ENCODE measurements around the gene THOC1. TPM values are rescaled to one million over a fixed set of nuclear protein-coding genes. Genes with fewer than 3 reads are reported as not detected.
"Not testable (repeated sequence)": the region's sequence is repeated elsewhere in the genome, so short reads cannot be mapped to it uniquely, and the experiment has no call there.

THOC1 gene, protein sequence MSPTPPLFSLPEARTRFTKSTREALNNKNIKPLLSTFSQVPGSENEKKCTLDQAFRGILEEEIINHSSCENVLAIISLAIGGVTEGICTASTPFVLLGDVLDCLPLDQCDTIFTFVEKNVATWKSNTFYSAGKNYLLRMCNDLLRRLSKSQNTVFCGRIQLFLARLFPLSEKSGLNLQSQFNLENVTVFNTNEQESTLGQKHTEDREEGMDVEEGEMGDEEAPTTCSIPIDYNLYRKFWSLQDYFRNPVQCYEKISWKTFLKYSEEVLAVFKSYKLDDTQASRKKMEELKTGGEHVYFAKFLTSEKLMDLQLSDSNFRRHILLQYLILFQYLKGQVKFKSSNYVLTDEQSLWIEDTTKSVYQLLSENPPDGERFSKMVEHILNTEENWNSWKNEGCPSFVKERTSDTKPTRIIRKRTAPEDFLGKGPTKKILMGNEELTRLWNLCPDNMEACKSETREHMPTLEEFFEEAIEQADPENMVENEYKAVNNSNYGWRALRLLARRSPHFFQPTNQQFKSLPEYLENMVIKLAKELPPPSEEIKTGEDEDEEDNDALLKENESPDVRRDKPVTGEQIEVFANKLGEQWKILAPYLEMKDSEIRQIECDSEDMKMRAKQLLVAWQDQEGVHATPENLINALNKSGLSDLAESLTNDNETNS
- 25.3 and 50.6 TPM in 2 replicates for total RNA-seq

DNA sequence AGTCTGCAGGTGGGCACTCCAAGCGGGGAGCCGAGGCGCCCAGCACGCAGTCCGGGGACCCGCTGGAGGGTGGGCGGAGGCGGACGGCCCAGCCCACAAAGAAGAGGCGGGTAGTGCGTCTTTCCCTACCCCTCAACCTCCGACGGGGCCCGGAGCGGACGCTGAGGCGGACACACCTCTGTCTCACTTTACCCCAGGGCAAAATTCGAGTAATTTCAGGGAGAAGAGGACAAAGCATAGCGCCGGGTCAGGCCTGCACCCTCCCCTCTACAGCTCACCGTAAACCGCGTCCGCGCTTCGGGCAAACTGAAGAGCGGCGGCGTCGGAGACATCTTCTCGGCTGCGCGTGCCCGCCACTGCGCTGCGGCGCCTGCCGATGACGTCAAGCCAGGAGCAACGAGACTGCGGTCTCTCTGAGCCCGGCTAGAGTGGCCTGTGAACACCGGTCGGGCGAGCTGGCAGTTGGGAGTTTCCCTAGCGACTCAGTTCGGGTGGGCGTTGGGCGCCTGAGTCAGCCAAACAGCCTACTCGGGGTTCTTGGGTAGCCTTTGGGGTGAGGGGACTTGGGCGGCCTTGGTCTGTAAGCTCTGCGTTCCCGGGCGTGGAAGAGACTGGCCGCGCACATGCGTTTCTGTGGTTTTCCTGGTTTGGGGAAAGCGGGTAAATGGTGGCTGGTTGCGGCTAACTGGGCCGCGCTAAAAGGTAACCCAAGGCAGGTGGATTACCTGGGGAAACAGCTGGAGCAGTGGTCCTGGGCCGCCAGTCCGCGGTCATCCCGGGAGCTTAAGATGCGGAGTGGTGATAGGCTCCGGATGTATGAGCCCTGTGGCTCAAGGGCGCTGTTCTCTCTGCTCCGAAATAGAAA is at the start of gene THOC1:
Gene THOC1, minus strand, starts transcription at position 360 of the 865 bp plus-strand sequence. Its CDS starts 28 bp downstream, at position 332.
- peak; percentile 71 for DNase-seq (ENCODE audit: low read depth, low spot score)

DNA sequence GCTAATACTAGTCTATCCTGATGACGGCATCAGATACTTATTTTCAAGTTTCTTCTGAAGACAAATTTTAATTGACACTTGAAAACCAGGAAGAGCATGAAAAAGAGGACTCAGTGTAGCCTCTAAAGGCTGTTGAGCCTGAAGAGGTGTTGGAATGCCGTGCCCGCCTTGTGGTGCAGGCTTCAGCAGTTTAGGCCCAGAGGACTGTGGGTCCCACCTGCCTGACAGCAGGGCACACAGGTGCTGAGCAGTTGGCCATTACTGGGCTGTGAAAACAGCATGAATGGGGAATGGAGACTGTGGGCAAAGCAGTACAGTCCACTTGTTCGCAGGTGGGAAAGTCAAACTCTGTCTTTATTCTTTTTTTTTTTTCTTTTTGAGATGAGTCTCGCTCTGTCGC is 49.8 kb upstream of the THOC1 start:
- DNase-seq (ENCODE audit: low read depth, low spot score): no peak

DNA sequence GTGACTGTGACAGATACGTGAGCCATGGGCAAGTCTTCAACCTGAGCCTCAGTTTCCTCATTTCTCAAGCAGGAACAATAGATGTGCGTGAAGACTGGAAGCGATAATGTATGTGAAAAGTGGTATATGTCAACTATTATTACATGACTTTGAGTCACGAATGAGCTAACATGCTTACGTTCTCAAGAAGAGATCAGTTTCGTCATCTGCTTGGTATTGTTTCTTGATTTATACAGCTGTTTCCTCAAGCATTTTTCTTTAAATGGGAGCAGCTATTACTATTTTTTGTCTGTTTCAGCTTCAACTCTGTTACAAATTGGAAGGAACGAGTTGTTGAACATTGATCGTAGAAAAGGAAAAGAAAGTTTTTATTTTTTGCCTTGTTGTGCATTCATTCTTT is 48.5 kb upstream of the THOC1 start:
- peak; percentile 78 for DNase-seq (ENCODE audit: low read depth, low spot score)

DNA sequence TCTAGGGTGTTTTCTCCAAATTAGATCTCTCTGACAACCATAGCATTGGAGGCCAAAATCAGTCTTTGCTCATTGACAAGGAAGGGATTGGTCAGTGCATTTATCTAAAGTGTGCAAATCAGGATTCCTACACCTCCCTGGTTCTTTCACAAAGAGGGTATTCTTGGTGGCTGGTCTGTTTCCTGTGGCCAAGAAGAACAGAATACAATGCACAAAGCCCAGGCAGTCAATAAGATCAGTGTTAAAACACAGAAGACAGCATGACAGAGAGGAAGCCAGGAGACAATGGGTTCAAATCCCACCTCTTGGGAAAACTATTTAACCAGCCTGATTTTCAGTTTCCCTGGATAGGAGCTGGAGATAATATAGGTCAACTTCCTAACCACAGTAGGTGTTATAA is 46.1 kb upstream of the THOC1 start:
- DNase-seq (ENCODE audit: low read depth, low spot score): no peak

DNA sequence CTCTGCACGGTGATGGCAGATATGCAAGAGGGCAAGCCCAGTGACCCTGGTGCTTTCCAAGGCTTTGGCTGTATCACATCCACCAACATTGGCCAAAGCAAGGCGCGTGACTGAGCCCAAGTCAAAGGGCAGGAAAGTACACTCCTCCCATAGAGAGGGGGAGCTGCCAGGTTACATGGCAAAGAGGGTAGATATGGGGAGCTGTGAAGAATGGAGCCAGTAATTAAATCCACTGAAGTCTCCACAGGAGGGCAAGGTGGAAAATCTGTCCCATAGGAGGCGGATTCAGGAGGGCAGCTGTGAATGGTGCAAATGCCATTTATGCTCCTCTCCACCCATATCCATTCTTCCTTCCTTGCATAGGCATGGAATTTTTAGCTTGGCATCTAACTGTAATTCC is 44.6 kb upstream of the THOC1 start:
- no peak for DNase-seq (ENCODE audit: low read depth, low spot score)

DNA sequence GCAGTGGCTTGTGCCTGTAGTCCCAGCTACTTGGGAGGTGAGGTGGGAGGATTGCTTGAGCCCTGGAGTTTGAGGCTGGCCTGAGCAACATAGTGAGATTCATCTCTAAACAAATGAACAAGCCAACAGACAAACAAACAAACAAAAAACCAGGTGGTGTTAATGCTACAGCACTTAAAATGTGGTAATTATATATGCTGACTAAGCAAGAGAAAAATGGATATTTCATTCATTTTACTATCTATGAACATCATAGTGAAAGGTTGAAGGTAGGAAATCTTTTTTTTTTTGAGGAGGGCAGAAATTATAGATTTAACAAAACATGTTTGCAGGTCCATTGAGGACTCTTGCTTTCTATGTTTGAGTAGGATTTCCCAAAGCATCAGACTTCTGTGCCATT is 42.2 kb upstream of the THOC1 start:
- no peak for DNase-seq (ENCODE audit: low read depth, low spot score)

DNA sequence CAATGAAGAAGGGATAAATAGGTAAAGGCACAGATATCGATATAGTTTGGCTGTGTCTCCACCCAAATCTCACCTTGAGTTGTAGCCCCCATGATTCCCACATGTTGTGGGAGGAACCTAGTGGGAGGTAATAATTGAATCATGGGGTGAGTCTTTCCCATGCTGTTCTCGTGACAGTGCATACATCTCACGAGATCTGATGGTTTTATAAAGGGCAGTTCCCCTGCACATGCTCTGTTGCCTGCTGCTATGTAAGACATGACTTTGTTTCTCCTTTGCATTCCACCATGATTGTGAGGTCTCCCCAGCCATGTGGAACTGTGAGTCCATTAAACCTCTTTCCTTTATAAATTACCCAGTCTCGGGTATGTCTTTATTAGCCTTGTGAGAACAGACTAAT is 40.2 kb upstream of the THOC1 start:
- not testable (repeated sequence) for DNase-seq (ENCODE audit: low read depth, low spot score)

DNA sequence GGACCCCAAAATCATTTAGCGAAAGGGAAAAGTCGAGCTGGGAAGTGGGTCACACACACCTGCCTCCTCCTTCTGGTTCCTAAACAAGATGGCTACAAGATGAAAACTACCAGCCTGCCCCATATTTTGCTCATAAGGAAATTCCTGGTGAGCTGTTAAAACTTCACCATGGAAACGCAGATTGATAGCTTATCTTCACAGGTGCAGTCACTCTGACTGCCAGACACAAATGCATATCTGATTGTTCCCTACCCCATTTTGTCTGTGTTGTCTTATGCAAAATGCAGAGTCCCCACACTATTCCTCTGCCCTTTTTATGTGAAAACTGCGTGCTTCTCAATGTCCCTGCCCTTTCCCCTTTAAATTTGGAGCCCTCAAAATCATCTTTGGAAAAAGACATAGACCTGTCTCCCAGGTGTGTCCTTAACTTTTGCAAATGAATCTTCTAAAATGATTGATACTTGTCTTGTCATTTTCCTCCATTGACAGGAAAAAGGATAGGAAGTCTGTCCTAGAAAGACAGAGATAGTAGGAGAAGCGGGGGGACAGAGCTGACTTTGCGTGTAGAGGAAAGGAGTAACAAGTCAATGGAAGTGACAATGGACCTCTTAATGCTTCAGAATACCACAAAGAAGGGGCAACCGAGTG is 38.9 kb upstream of the THOC1 start:
- no peak for DNase-seq (ENCODE audit: low read depth, low spot score)

DNA sequence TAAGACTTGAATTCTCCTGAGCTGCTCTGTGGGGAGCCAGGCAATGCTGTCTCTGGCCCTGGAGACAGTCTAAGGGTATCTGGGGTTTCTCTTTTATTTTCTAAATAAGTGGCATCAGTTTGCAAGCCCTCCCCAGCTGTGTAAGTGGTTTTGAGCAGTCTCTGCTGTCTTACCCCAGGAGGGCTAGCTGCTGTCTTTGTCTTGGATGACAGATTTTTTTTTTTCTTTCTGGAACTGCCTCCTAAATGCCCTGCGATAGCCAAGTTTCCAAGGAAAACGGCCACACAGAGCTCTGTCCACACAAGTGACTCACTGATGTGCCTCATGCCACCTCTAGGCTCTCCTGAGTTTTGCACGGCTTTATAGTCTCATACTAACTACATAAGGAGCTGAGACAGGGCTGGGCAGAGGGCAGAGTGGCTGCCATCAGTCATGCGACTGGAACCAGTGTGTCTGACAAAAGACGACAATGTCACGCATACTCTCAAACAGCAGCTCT is 37.2 kb upstream of the THOC1 start:
- DNase-seq (ENCODE audit: low read depth, low spot score): no peak

DNA sequence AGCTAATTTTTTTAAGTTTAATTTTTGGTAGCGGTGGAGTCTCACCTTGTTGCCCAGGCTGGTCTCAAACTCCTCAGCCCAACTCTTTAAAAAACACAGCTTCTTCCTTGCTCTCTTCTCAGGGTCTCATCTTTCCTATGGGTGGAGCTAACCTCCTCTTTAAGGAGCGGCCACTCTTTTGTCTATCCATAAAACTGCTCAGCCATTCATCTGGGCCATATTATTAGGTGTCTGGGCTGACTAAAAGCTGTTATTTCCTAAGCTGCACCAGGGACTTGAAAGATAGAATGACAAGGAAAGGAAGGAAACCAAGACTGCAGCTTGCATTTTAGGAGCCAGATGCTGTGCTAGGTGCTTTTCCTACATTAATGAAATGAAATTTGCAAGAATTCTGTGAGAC is 35.8 kb upstream of the THOC1 start:
- DNase-seq (ENCODE audit: low read depth, low spot score): no peak

DNA sequence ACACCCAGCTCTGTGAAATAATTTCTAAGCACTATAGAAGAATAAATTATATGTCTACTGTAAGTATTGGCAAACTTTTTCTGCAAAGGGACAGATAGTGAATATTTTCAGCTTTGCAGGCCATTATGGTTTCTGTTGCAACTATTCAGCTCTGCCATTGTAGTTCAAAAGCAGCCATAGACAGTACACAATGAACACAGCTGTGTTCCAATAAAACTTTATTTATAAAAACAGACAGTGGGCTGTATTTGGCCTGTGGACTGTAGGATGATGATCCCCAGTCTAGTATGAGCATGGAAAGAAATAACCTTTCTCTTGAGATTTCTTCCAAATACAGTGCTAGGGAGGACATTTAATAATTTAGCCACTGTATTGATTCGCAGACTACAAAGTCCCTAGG is 35.2 kb upstream of the THOC1 start:
- DNase-seq (ENCODE audit: low read depth, low spot score): no peak

DNA sequence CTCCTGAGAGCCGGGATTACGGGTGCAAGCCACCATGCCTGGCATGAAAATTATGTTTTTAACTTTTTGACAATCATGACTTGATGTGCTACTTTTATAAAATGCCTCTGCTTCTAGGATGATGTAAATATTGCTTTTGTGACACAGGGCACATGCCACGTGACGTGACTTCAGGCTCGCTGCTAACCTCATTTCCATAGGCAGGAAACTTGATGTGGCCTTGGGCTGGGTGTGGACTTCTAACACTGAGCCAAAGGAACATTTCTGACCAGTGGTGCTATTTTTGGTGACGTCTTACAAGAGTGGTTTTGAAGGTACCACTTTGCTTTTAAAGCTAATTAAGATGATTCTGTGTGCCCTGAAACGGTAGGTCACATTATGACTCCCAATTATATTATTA is 34.2 kb upstream of the THOC1 start:
- DNase-seq (ENCODE audit: low read depth, low spot score): no peak

DNA sequence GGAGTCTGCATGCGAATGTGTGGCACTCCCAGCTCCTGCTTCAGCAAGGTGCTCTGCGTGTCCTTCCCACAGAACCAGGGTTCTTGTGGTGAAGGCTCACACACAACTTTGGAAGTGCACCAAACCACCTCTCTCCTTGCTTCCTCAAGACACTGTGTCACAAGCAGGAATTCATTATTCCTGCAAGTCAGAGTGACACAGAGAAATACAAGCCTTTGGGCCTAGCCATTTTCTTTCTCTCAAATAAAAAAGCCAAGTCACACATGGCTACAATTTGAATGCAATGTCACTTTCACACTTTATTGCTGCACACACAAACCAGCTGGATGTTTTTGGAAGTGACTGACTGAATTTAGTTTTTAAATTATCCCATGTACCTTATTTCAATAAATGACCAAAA is 30.1 kb upstream of the THOC1 start:
- DNase-seq (ENCODE audit: low read depth, low spot score): no peak

DNA sequence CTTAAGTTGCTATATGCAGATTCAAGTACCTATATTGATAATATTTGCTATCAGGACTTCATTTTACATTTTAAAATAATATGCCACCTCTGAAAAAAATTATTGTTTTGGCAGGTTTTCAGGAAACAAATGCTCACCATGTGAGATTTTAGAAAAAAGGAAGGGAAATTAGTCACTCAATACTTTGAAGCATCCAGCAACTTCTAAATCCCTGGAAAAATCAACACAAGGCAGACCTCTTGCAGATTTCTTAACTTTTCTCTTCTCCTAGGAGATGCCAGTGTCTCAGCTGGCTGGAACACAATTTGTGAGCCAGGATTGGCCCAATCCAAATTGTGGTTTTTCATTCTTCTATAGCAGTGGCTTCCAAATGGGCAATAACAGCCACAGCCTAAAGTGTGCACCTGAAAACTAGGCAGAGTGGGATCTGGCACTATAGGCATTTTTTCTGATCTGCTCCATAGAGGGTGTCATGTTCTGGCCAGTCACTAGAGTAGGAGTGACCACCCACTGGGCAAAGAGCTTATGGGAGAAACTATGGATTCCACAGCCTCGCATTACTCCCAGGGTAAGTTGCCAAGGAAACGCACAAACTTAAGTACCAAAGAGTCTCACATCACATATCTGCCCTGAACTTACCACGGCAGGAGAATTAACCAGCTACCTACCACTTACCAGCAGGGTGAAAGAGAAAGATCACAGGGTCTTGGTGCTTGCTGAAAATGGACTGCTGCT is 28.1 kb upstream of the THOC1 start:
- no peak for DNase-seq (ENCODE audit: low read depth, low spot score)

DNA sequence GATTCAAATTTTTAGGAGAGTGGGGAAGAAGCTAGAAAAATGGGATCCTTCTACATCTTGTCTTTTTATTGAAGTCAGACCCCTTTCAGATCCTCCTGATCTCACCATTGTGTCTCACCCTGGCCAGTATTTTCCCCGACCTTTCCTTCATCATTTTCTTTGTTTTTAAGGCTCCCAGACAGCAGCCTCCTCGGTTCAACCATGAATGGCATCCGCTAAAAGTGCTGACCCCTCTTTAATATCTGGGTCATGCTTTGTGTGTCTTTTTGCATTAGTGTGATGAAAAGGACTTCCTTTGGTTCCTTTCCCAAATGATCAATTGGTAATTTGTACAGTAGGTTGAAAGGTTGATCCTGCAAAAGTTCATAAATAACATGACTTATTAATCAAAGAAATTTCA is 26.7 kb upstream of the THOC1 start:
- DNase-seq (ENCODE audit: low read depth, low spot score): no peak

DNA sequence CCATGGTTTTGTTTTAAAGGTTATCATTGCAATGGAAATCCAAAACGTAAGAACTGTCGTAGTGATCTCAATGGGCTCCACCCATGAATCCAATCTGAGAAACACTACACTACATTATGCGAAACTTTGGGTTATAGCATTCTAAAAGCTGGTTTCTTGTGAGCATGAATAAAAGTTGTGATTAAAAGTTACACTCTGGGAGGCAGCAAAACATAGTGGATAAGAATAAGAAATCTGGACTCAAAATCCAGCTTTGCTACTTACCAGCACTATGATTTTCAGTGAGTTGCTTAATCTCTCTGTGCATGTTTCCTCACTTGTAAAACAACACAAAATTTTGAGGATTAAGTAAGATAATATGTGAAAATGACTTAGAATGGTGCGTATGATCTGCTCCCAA is 25.7 kb upstream of the THOC1 start:
- no peak for DNase-seq (ENCODE audit: low read depth, low spot score)

DNA sequence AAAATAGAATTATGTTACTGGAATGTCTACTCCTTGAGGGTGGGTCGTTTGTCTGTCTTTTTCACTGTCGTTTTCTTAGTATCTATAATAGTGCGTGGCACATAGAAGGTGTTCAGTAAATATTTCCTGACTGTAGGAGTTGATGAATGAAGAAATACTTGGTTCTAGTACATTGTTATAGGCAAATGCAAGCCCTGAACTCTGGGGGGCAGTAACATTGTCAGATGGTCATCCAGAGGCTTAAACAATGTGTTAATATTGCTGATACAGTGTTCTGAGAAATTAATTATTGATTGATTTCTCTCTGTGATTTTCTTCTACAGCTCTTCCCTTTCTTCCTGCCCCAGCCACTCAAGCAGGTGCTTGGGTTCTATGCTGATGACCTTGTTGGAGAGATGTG is 24.4 kb upstream of the THOC1 start:
- no peak for DNase-seq (ENCODE audit: low read depth, low spot score)

DNA sequence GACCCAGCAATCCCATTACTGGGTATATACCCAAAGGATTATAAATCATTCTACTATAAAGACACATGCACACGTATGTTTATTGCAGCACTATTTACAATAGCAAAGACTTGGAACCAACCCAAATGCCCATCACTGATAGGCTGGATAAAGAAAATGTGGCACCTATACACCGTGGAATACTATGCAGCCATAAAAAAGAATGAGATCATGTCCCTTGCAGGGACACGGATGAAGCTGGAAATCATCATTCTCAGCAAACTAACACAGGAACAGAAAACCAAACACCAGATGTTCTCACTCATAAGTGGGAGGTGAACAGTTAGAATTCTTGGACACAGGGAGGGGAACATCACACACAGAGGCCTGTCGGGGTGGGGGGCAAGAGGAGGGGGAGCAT is 22.1 kb upstream of the THOC1 start:
- not testable (repeated sequence) for DNase-seq (ENCODE audit: low read depth, low spot score)

DNA sequence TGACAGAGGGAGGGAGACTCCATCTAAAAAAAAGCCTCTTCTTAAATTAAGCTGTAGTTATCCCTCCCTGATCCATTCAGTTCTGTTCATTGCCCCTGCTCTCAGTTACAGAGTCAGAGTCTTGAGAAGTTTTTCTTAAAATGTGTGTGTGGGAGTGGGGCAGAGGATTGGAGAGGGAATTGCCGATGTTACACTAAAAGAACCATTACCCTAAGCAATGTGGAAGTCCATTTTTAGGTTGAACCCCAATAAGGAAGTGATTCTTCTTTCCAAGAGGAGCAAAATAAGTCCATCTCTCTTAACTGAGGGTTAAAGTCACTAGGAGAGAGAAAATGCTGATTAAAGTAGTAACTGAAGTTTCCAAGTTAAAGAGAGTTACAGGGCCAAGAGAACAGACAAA is 21.2 kb upstream of the THOC1 start:
- DNase-seq (ENCODE audit: low read depth, low spot score): no peak

DNA sequence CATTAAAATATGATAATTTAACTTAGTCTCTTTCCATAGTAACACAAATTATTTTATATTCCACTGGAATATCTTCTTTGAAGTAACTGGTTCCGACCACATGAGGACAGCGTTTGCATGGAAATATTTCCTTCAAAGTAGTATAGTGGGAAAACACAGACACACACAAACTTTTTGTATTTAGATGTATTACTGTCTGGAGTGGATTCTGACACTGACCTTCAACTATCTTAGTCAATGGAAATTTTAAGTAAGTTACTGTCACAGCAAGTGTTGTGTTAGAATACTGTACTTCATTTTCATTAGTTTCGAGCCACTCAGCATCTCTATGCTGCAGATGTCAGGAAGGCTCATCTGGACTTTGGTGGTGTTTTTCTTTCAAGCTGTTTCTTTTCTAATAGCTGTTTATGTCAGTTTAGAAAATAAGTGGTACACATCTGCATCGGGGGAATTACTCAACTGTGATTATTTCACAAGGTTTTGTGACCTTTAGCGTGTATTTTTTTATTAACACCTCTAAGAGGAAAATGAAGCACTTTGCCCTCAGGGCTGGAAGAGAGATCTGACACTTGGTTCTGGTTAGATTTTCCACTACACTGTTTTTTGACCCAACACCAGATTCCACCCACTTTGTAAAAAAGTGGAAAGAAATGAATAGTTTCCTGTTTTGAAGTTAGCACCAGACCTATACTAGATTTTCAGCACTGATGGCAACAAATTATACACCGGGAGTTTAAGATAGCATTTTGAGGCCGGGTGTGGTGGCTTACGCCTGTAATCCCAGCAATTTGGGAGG is 18.9 kb upstream of the THOC1 start:
- no peak for DNase-seq (ENCODE audit: low read depth, low spot score)
